HepG2 (cell line): ENCODE data around the gene CMPK2. TPM values are rescaled to one million over a fixed set of nuclear protein-coding genes. Genes with fewer than 3 reads are reported as not detected.

ENCODE experiments used
- ATAC-seq: fragments of 200-7000 bp; cut with Tn5 transposase; 3 replicates; pipeline ENCODE4 v1.9.1; 2020; ENCODE audit warnings: mild to moderate bottlenecking, moderate library complexity
- BruUV-seq: library from RNA; stranded (reverse); fragments of 400-500 nt; replicated peaks from 2 replicates; lab custom pipeline; 2021; lab: Mats Ljungman, UMichigan
- CTCF ChIA-PET: fragments of 300-600 bp; formaldehyde crosslinking; extraction: SDS; loops from one replicate; lab custom pipeline; 2021; ENCODE audit warnings: low total read pairs, inconsistent platforms, low intra/inter-chr PET ratio; lab: Yijun Ruan, JAX
- POLR2A ChIA-PET: fragments of 350-600 bp; sonication (Branson Sonifier 250); formaldehyde crosslinking; loops from one replicate; lab custom pipeline; 2020; ENCODE audit warnings: antibody characterized with exemption, inconsistent platforms; lab: Yijun Ruan, JAX
- DNase-seq: peaks from one replicate; pipeline ENCODE4 v3.0.0-alpha.2; 2015; ENCODE audit warnings: low spot score
- FAIRE-seq: peaks from 3 replicates; lab custom pipeline; 2011; peaks lifted over from hg19 to GRCh38; lab: Jason Lieb, UNC
- H2AFZ ChIP-seq: one replicate; pipeline ENCODE4 v1.6.1; 2011; ENCODE audit warnings: low read length, inconsistent platforms
- H3K27ac ChIP-seq: fragments of 300-600 bp; 3 replicates; pipeline ENCODE4 v1.8.0; 2011; ENCODE audit warnings: mixed run types, mild to moderate bottlenecking, mixed read lengths, low read length, inconsistent platforms; ENCODE audit not compliant: insufficient read depth; ENCODE audit errors: extremely low read length
- H3K27me3 ChIP-seq, 2 experiments: fragments of 200-600 bp in 1 of 2; 2 replicates in 1 of 2; 3 replicates in 1 of 2; pipeline versions ENCODE4 v1.6.0 to v1.8.0; 2011; ENCODE audit warnings: low read length in 2 of 2, mild to moderate bottlenecking in 2 of 2, moderate library complexity in 2 of 2, inconsistent platforms in 1 of 2; ENCODE audit not compliant: insufficient read depth in 2 of 2, control insufficient read depth in 1 of 2
- H3K36me3 ChIP-seq, 2 experiments: fragments of 200-600 bp in 1 of 2; replicated peaks in 1 of 2; 2 replicates in 1 of 2; 3 replicates in 1 of 2; pipeline versions ENCODE4 v1.5.1 to v1.8.0; 2011; ENCODE audit warnings: low read length in 2 of 2, inconsistent platforms in 1 of 2; ENCODE audit not compliant: insufficient read depth in 2 of 2, control insufficient read depth in 1 of 2
- H3K4me1 ChIP-seq: 2 replicates; pipeline ENCODE4 v1.5.1; 2012; ENCODE audit warnings: low read length, inconsistent platforms; ENCODE audit not compliant: insufficient read depth
- H3K4me2 ChIP-seq: 2 replicates; pipeline ENCODE4 v1.6.0; 2011; ENCODE audit warnings: low read depth, low read length, inconsistent platforms
- H3K4me3 ChIP-seq, 3 experiments: fragments of 200-600 bp in 1 of 3; sonication (generic), shearing (Covaris generic) in 1 of 3; replicated peaks in 1 of 3; 2 replicates each; pipeline ENCODE4 v1.5.1; 2011 to 2016; ENCODE audit warnings: low read length in 3 of 3, inconsistent platforms in 2 of 3, low read depth in 2 of 3, mild to moderate bottlenecking in 2 of 3, control low read depth in 1 of 3, mixed read lengths in 1 of 3; ENCODE audit not compliant: insufficient read depth in 1 of 3
- H3K79me2 ChIP-seq: one replicate; pipeline ENCODE4 v1.6.1; 2011; ENCODE audit warnings: low read length, inconsistent platforms; ENCODE audit not compliant: insufficient read depth
- H3K9ac ChIP-seq: 2 replicates; pipeline ENCODE4 v1.6.0; 2011; ENCODE audit warnings: mild to moderate bottlenecking, low read depth, low read length, inconsistent platforms; ENCODE audit not compliant: insufficient read depth
- H3K9me3 ChIP-seq: 2 replicates; pipeline ENCODE4 v1.5.1; 2012; ENCODE audit warnings: mild to moderate bottlenecking, low read length
- H4K20me1 ChIP-seq: 2 replicates; pipeline ENCODE4 v1.6.0; 2011; ENCODE audit warnings: inconsistent platforms, mild to moderate bottlenecking, low read length, moderate library complexity; ENCODE audit not compliant: insufficient read depth
- ATF7 ChIP-seq, 2 experiments: fragments of 450-650 bp in 1 of 2; sonication (generic) in 1 of 2; formaldehyde crosslinking in 1 of 2; IDR thresholded peaks; 2 replicates each; pipeline versions ENCODE4 v1.4.0 to v1.6.1; 2016 to 2020; ENCODE audit warnings: antibody characterized with exemption in 1 of 2, mild to moderate bottlenecking in 1 of 2, missing genetic modification reagents in 1 of 2
- ATF7-NPFF ChIP-seq: sonication (generic); formaldehyde crosslinking; IDR thresholded peaks from 2 replicates; pipeline ENCODE4 v1.8.1; 2023; ENCODE audit warnings: mild to moderate bottlenecking, low read depth, missing genetic modification reagents, moderate library complexity
- CCAR2 ChIP-seq: fragments of 200-400 bp; formaldehyde crosslinking; optimal IDR thresholded peaks from 2 replicates; pipeline ENCODE3; 2018; ENCODE audit warnings: low read depth, mild to moderate bottlenecking, low read length, moderate library complexity
- CTCF ChIP-seq: sonication (generic); formaldehyde crosslinking; IDR thresholded peaks from 2 replicates; pipeline ENCODE4 v1.5.0; 2020; ENCODE audit warnings: mild to moderate bottlenecking, missing genetic modification reagents, moderate library complexity
- EZH2 ChIP-seq: conservative IDR thresholded peaks from 2 replicates; pipeline ENCODE4 v1.6.1; 2012; ENCODE audit warnings: mild to moderate bottlenecking, low read depth, low read length, moderate library complexity
- KDM4B ChIP-seq: sonication (generic); formaldehyde crosslinking; IDR thresholded peaks from 2 replicates; pipeline ENCODE4 v1.4.0; 2020; ENCODE audit warnings: missing genetic modification reagents
- RCOR2 ChIP-seq: IDR thresholded peaks from 2 replicates; pipeline ENCODE4 v1.6.1; 2016; ENCODE audit warnings: missing biosample characterization, missing genetic modification reagents
- SALL1 ChIP-seq: sonication (generic); formaldehyde crosslinking; IDR thresholded peaks from 2 replicates; pipeline ENCODE4 v1.8.0; 2022; ENCODE audit warnings: mild to moderate bottlenecking, missing genetic modification reagents
- TGIF2 ChIP-seq: IDR thresholded peaks from 2 replicates; pipeline ENCODE4 v1.6.1; 2016; ENCODE audit warnings: control low read depth, missing compliant biosample characterization
- ZEB1 ChIP-seq: IDR thresholded peaks from 2 replicates; pipeline ENCODE4 v1.6.1; 2012; ENCODE audit warnings: mild to moderate bottlenecking, low read depth, inconsistent platforms; ENCODE audit not compliant: insufficient replicate concordance
- ZNF12 ChIP-seq: sonication (generic); formaldehyde crosslinking; IDR thresholded peaks from 2 replicates; pipeline ENCODE4 v1.5.0; 2020; ENCODE audit warnings: missing genetic modification reagents
- ZNF337 ChIP-seq: sonication (generic); formaldehyde crosslinking; IDR thresholded peaks from 2 replicates; pipeline ENCODE4 v1.5.1; 2020; ENCODE audit warnings: missing genetic modification reagents, low read depth, mild to moderate bottlenecking, borderline replicate concordance
- ZNF512B ChIP-seq: sonication (generic); formaldehyde crosslinking; IDR thresholded peaks from 2 replicates; pipeline ENCODE4 v1.5.1; 2020; ENCODE audit warnings: missing genetic modification reagents, mild to moderate bottlenecking, borderline replicate concordance
- whole genome bisulfite sequencing: methylation state at CpG from one replicate; pipeline ENCODE4 v1.1.6; 2017; ENCODE audit warnings: low lambda C conversion rate; 5-methylcytosine and 5-hydroxymethylcytosine counted together
- in situ Hi-C: cut with HindIII; loops from 2 replicates; pipeline ENCODE4 v1.10.0; 2017; ENCODE audit warnings: low pct_unique_long_range_greater_than_20kb; ENCODE audit not compliant: extremely low pct_ligation_motif_present
- intact Hi-C: fragments of 100-400 bp; cut with micrococcal nuclease; formaldehyde crosslinking; loops from one replicate; pipeline ENCODE4 v1.10.0; 2022; ENCODE audit not compliant: unreplicated experiment
- polyA plus RNA-seq, 8 experiments: library from polyadenylated mRNA; depleted of rRNA in 3 of 8; stranded (reverse) in 7 of 8; unstranded in 1 of 8; fragments of >200 nt; fragmentation: Illumina TruSeq in 4 of 8; extraction: Trizol in 4 of 8; gene quantifications; 2 replicates each; pipeline versions ENCODE4 v1.2.1 to v1.2.3, GENCODE V29; 2011 to 2016; ENCODE audit warnings: low read depth in 4 of 8, missing spikeins in 1 of 8, mixed read lengths in 1 of 8; ENCODE audit not compliant: insufficient read depth in 1 of 8
- total RNA-seq, 5 experiments: library from RNA; depleted of rRNA; stranded (reverse); fragments of >200 nt; fragmentation: Illumina TruSeq; extraction: Trizol; gene quantifications; 2 replicates each; pipeline ENCODE4 v1.2.3, GENCODE V29; 2016; ENCODE audit warnings: low read depth in 1 of 5

Gene CMPK2
- total and polyA plus RNA-seq, 2 of the 13 experiments (the other 11 are each of a cell fraction or from before 2014, with no cell fraction given) = 0.04 to 1.0 TPM

- Histone ChIP-seq H3K4me3 (no peak overlapping the region), H3K27me3 (peaks cover 0 to 37% of the 10 kb centered on the region in 2 experiments; a peak in 3 of 5 replicates), H3K4me2 (no peak overlapping the region), H3K9ac (no peak overlapping the region), H4K20me1 (no peaks in the 10 kb centered on the region), H3K4me1 (peaks cover 19% of the 10 kb centered on the region), H2AFZ (no peak overlapping the region), H3K79me2 (no peaks in the 10 kb centered on the region), H3K36me3 (no peaks in the 10 kb centered on the region), H3K9me3 (no peaks in the 10 kb centered on the region), H3K27ac (no peak overlapping the region)
- POLR2A ChIA-PET = no interaction called here
- CTCF ChIA-PET = interaction anchor here (1.2 kb wide), 1 partner anchor 38 kb away, joined by 4 read pairs; no protein-coding TSS in a partner anchor
- WGBS = 47% methylated on average over 7 of the region's 7 CpGs
- DNase-seq = no peak
- TSS peak; percentile 44 for BruUV-seq
- in situ Hi-C loops = no loop called here
- no peak for FAIRE-seq
- intact Hi-C loops = no loop called here
- TF ChIP-seq KDM4B (CRISPR knock-in tag) = no peak
- TF ChIP-seq RCOR2 = no peak
- peak; percentile 58; the same call in 1 of the 2 replicates for TF ChIP-seq ZNF12
- no peak for ATAC-seq
These were observed 1.3 kb upstream of the CMPK2 start for GRCh38 chr2:6866982-6867381.

GRCh38 chr2:6866275-6866671, 566 bp upstream of the CMPK2 start:
- WGBS = 7% methylated on average over 9 of the region's 9 CpGs
- DNase-seq = peak; percentile 24
- TF ChIP-seq EZH2 = peak; percentile 65; the same call in 1 of the 2 replicates
- TF ChIP-seq SALL1 (CRISPR knock-in tag) = peak; percentile 7; the same call in 1 of the 2 replicates
- peak; percentile 90 for TF ChIP-seq ZEB1
- TF ChIP-seq ATF7 (IDR thresholded peaks at IDR 0.05) = no peak
- TF ChIP-seq ATF7 (CRISPR knock-in tag; IDR thresholded peaks at IDR 0.05) = 0 out of 2 replicates have a peak, but pooled peaks have one; percentile 8
- TF ChIP-seq ZNF512B (CRISPR knock-in tag) = 0 out of 2 replicates have a peak, but pooled peaks have one; percentile 52
- TF ChIP-seq ATF7-NPFF (CRISPR knock-in tag) = 0 out of 2 replicates have a peak, but pooled peaks have one; percentile 7
- no peak for TF ChIP-seq CCAR2
- TF ChIP-seq ZNF337 (CRISPR knock-in tag) = 0 out of 2 replicates have a peak, but pooled peaks have one; percentile 32
- peak; percentile 61 for TF ChIP-seq CTCF (CRISPR knock-in tag)
- 0 out of 2 replicates have a peak, but pooled peaks have one; percentile 49 for TF ChIP-seq TGIF2 (CRISPR knock-in tag)

More at GRCh38 chr2:6866275-6866671, 566 bp upstream of the CMPK2 start:
- in situ Hi-C loops (no loop called here), intact Hi-C loops (no loop called here)
- Histone ChIP-seq H3K79me2 (no peaks in the 10 kb centered on the region), H3K9me3 (no peaks in the 10 kb centered on the region), H4K20me1 (no peaks in the 10 kb centered on the region), H2AFZ (no peak overlapping the region), H3K9ac (no peak overlapping the region), H3K27me3 (peaks cover 0 to 37% of the 10 kb centered on the region in 2 experiments; a peak in 3 of 5 replicates), H3K4me2 (peak overlapping the region; percentile 83), H3K36me3 (no peaks in the 10 kb centered on the region), H3K4me1 (peaks cover 19% of the 10 kb centered on the region), H3K4me3 (peak overlapping the region; percentile 65 to 75 (median 70); a peak in 5 of 6 replicates), H3K27ac (no peak overlapping the region)
- no TSS peak for BruUV-seq
- ChIA-PET CTCF (interaction anchor here (1.2 kb wide), 1 partner anchor 37 kb away, joined by 4 read pairs; no protein-coding TSS in a partner anchor), POLR2A (interaction anchor here (1.1 kb wide), 1 partner anchor 55 kb away, joined by 3 read pairs; no protein-coding TSS in a partner anchor)
- peak; percentile 92 for FAIRE-seq
- peak; percentile 76 for ATAC-seq
